HG02970 (cell line): ENCODE results near the gene TRAF3IP1.
"Not testable (repeated sequence)": the region's sequence is repeated elsewhere in the genome, so short reads cannot be mapped to it uniquely, and the experiment has no call there.

Source experiments
- ATAC-seq: cut with Tn5 transposase; IDR thresholded peaks from one replicate; pipeline ENCODE4 v1.9.1; 2021; ENCODE audit warnings: mild to moderate bottlenecking, moderate library complexity, moderate number of reproducible peaks; ENCODE audit not compliant: unreplicated experiment, low FRiP score

TRAF3IP1 gene

GRCh38 chr2:238320246-238320647 is at the start of gene TRAF3IP1:
TSS of gene TRAF3IP1 (plus strand) at chr2:238320518. CDS start at chr2:238320663, 145 bp downstream.
- peak; percentile 96 for ATAC-seq

DNA sequence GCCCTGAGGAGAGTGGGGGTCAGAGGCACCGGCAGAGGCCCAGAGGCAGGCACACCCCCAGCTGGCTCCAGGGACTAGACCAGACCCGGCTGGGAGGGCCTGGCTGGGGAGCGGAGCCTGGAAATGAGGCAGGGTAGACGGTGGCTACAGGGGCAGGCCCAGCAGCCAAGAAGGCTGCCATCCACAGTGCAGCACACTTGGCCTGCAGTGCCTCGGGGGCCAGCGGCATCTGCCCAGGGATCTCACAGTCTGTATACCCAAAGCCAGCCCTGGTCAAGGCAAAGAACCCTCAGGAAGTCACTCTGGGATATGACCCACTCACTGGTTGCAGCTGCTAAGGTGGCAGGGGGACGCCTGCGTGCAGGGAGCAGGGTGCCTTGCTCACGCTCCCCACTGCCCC is 49.7 kb upstream of the TRAF3IP1 start:
- no peak for ATAC-seq

GRCh38 chr2:238271061-238271554 is 49.2 kb upstream of the TRAF3IP1 start:
- no peak for ATAC-seq

DNA sequence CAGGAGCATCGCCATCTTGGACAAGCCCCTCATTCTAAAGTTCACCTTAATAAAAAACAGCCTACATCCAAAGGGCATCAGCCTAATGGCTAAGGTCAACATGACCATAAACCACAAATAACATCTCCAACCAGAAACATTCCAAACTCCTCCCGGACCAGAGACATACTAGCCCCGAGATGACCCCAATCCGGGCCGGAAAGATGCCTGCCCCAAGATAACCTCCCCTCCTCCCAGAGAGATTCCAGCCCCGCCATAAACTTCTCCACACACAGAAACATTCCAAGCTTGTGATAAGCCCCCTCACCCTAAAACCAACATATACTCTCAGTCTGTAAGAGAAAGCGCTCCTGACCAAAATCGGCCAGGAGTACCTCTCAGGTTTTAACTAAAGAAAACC is 48.6 kb upstream of the TRAF3IP1 start:
- ATAC-seq: not testable (repeated sequence)

DNA sequence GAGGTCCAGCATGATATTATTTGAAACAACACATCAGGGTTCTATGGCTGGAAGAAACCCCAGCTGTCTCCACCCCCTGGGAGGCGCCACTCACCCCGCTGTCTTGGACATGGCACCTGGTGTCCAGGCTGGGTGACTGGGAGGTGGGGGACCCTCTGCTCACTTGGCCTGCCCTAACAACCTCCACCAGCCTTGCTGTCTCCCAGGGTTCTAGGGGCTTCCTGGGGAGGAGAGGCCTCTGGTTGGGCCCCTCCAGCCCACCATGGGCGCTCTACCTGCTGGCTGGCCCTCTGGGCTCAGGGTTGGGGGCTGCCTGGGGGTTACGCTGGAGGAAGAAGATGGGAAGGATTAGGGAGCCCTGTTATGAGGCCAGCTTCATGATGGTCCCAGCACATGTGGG is 48.2 kb upstream of the TRAF3IP1 start:
- ATAC-seq: no peak

DNA sequence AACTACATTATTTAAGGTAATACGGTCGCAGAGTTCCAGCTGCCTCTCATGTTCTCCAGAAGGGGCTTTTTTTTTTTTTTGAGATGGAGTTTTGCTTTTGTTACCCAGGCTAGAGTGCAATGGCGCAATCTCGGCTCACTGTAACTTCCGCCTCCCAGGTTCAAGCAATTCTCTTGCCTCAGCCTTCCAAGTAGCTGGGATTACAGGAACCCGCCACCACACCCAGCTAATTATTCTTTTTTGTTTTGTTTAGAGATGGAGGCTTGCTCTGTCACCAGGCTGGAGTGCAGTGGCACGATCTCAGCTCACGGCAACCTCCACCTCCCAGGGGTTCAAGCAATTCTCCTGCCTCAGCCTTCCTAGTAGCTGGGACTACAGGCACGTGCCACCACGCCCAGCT is 46.9 kb upstream of the TRAF3IP1 start:
- ATAC-seq: not testable (repeated sequence)

GRCh38 chr2:238274152-238274865 is 46.0 kb upstream of the TRAF3IP1 start:
- ATAC-seq: no peak

GRCh38 chr2:238277695-238278094 is 42.6 kb upstream of the TRAF3IP1 start:
- no peak for ATAC-seq

DNA sequence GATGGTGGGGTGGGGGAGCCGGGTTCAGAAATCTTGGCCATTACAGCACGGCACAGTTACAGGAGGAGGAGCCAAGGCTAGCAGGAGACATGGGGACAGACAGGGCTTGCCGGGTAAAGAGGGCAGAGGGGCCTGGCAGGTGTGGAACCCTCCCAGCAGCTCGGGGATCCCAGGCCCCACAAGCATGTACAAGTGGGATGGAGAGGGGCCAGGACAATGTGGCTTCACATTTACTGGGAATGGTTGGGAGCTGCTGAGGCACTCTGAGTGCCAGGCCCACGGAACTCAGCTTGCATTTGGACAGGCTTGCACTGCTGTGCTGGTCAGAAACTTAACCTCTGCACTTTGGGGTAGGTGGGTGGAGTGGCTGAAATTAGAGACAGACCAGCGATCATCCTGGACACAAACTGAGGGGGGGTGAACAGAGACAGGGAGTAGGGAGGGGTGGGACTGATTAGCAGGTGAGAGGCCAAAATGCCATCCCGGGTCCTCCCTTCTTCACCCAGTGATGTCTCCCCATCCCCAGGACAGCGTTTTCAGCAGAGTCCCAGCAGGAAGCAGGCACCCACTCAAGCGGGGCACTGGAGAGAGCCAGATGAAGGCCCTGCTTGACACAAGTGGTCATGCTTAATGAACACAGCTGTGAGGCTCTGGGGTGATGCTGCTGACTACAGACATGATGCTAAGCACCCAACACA is 41.5 kb upstream of the TRAF3IP1 start:
- no peak for ATAC-seq

- ATAC-seq: no peak
Measured at GRCh38 chr2:238279324-238279682, 41.0 kb upstream of the TRAF3IP1 start.

DNA sequence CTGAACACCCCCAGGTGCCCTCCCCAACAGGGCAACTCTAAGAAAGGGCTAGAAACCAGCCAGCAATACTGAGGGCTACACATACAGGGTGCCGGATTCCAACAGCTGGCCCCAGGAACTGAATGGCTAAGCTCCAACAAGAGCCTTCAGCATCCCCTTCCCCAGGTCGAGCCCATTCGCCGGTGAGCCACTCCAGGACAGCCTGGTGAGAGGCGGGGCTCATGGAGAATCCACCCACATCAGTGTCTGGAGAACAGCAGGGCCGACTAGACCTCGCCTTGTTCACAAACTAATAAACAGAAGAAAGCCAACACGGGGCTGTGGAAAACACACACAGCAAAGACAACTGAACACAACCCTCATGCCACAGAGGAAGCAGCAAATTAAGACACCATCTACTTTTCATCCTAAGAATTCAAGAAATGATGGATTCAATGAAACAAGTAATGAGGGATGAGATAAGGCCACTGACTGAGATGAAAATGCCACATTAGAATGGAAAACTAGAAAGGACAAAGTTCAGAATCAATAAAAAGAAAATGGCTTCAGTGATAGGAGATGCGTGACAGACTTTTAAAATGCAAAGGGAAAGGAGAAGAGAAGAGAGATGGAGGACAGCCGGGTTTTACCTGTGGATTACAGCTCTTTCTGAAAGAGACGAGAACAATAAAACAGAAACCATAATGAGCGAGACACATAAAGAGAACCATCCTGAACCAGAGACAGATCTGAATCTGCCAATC is 40.1 kb upstream of the TRAF3IP1 start:
- ATAC-seq: no peak

DNA sequence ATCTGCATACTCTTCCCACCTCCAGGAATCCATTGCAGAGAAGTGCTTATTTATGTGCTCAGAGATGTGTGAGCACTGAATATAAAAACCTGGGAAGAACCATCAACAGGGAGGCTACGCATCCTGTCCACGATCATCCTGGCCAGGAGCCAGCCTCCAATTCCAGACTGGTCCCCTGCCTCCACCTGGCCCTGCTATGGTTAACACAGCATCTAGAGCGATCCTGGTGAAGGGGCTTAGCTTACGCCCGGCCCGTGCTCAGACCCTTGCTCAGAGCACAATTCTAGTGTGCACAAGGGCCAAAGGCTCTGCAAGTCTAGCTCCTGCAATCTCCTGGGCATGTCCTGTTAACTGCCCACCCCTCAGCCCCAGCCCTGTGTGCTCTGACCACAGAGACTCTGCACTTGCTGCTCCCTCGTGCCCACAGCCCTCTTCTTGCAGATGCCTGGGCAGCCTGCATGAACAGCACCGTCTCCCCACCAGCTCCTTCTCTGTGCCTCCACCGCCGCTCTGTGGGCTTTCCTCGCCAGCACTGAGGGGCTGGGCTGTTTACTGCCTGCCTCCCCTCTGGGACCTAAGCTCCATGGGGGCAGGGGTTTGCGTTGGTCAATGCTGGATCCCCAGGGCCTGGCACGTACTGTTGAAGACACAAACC is 38.4 kb upstream of the TRAF3IP1 start:
- ATAC-seq: no peak

DNA sequence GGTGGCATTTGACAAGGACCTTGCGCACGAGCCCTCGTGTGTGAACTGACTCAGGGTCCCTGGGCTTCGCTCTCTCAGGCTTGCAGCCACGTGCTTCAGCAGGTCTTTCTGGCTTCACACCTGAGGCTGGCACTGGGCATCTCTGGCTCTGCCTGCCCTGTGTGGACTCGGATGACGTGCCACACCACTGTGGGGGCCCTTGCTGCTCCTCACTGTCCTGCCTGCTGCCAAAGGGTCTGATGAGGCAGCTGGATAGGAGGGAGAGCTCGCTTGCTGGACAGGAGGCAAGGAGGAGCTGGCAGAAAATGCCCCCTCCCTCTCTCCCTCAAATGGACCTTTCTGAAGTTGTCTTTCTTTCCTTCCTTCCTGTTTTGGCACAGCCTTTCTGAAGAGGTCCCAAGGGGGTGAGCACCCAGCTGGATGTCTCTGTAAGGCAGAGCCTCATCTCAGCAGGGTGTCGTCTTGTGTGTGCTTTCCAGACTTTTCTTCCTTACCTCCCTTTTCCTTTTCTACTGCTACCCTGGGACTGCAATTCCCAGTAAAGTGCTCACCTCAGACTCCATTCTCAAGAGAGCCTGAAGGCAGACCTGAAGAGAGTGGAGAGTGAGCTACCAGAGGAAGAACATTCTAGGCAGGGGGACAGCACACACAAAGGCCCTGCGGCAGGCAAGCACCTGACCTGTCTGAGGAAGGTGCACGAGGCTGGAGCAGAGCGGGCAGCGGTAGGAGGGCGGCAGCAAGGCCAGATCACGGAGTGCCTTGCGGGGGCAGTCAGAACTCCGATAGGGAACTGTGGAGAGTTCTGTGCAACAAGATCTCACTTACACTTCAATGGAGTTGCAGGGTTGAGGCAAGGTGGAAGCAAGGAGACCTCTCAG is 37.2 kb upstream of the TRAF3IP1 start:
- no peak for ATAC-seq

GRCh38 chr2:238284802-238285515 is 35.4 kb upstream of the TRAF3IP1 start:
- no peak for ATAC-seq

GRCh38 chr2:238285653-238286082 is 34.6 kb upstream of the TRAF3IP1 start:
- no peak for ATAC-seq

DNA sequence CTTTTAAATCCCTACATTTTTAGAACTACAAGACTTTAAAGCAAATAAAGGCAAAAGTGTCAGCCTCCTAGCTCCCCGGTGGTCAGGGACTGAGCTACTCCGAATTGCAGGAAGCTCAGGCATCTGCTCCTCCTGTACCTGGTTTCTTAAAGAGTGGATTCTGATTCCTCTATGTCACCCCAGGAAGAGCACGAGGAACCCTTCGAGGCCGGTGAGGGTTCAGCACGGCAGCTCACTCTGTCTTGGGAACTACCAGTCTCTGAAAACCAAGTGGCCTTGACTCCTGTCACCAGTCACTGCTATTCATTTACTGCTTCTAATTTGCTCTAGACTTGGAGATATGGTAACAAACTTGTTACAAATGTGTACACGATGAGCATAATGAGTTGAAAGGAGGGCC is 34.2 kb upstream of the TRAF3IP1 start:
- ATAC-seq: no peak

DNA sequence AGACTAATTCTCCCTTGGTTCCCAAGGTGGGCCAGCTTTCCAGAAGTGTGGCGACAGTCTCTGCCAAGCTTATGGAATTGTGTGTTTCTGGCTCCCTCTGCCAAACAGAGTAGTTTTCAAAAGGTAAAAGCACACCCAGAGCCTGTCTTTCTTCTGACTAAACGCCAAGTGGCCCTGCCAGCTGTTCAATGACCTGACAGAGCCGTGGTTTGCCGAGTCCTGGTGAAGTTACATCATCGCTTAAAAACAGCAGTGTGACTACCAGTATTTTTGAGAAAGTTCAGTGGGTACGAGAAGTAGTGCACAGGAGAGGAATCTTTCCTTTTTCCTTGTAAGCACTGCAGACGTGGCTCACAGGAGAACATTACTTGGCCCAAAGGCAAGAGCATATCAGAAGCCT is 33.8 kb upstream of the TRAF3IP1 start:
- ATAC-seq: no peak

- ATAC-seq: no peak
Measured at GRCh38 chr2:238286987-238287736, 33.2 kb upstream of the TRAF3IP1 start.
